T-helper 1 cell treated with Interleukin-12 subunit alpha and Interleukin-12 subunit beta and Interleukin-4 antibody, amounts not matched to agents 30 μg/mL and 1 μg/mL, for 36 hours (primary cell): Measurements from ENCODE around the gene NUP210.

Experiments
- H3K27ac Mint-ChIP-seq: one replicate; pipeline ENCODE4 v1.8.0; 2021; ENCODE audit warnings: mild to moderate bottlenecking, mixed read lengths
- H3K27me3 Mint-ChIP-seq: one replicate; pipeline ENCODE4 v1.8.0; 2021; ENCODE audit warnings: low read depth, mixed read lengths
- H3K36me3 Mint-ChIP-seq: one replicate; pipeline ENCODE4 v1.8.0; 2021; ENCODE audit warnings: low read depth, mixed read lengths
- H3K4me1 Mint-ChIP-seq: one replicate; pipeline ENCODE4 v1.8.0; 2021; ENCODE audit warnings: low read depth, mixed read lengths
- H3K4me3 Mint-ChIP-seq: one replicate; pipeline ENCODE4 v1.8.0; 2021; ENCODE audit warnings: mild to moderate bottlenecking, moderate library complexity, mixed read lengths
- H3K9me3 Mint-ChIP-seq: one replicate; pipeline ENCODE4 v1.8.0; 2021; ENCODE audit warnings: mixed read lengths

NUP210 gene

DNA sequence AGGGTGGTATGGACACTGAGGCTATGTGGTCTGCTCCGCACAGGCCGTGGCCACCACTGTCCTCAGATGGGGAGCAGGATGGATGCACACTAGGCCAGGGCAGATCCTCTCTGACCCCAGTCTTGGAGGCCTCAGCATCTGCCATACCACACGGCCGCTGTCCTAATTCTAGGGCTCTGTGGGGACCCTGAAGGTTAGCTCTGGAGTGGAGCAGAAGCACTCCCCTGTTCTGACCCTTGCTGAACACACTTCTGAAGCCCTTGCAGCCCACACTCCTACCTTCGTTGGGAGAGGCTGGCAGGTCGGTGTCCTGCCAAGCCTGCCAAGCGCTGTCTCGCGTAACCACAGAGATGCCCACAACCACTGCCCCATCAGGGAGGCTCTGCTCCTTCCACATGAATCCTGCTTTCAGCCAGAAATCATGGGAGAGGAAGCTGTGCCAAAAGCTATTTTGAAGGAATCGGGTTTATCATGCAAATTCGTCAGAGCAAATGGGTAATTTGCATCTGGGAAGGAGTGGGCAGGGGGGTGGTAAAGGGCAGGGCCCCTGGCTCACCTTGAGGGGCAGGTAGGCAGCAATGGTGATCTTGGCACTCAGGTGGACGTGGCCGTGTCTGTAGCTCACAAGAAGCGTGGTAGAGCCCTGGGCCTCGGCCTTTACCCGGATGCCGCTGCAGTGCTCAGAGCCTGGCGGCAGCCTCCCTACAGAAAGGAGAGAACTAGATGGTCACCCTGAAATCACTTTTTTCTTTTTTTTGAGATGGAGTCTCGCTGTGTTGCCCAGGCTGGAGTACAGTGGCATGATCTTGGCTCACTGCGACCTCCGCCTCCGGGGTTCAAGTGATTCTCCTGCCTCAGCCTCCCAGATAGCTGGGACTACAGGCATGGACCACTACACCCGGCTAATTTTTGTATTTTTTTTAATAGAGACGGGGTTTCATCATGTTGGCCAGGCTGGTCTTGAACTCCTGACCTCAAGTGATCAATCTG is 54.4 kb downstream of the NUP210 start:
- Mint-ChIP-seq H3K9me3 (no peaks in the 10 kb centered on the region), H3K36me3 (peaks cover 48% of the 10 kb centered on the region), H3K27ac (no peak overlapping the region), H3K4me3 (no peak overlapping the region), H3K27me3 (no peaks in the 10 kb centered on the region), H3K4me1 (peaks cover 2% of the 10 kb centered on the region)

DNA sequence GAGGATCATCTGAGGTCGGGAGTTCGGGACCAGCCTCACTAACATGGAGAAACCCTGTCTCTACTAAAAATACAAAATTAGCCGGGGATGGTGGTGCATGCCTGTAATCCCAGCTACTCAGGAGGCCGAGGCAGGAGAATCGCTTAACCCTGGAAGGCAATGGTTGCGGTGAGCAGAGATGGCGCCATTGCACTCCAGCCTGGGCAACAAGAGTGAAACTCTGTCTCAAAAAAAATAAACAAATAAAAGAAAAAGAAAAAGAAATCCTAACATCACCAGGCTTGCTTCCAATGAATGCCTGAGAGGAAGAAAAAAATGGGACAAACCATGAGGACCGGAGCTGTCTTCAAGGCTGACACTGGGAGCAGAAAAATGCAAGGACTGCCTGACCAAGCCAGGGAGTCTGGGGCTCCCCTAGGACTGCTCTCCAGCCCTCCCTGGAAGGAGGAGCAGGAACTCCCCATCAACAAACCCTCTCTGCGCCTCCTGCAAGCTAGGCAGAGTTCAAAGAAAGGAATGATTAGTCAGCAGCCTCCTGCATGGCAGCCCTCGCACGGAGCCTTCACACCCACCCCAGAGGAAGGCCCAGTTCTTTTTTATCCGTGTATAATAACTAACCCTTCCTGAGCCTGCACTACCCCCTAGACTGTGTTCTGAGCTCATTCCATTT is 55.4 kb downstream of the NUP210 start:
- Mint-ChIP-seq H3K27me3 (no peaks in the 10 kb centered on the region), H3K36me3 (peaks cover 49% of the 10 kb centered on the region), H3K4me3 (no peak overlapping the region), H3K9me3 (no peaks in the 10 kb centered on the region), H3K27ac (no peak overlapping the region), H3K4me1 (peaks cover 2% of the 10 kb centered on the region)

DNA sequence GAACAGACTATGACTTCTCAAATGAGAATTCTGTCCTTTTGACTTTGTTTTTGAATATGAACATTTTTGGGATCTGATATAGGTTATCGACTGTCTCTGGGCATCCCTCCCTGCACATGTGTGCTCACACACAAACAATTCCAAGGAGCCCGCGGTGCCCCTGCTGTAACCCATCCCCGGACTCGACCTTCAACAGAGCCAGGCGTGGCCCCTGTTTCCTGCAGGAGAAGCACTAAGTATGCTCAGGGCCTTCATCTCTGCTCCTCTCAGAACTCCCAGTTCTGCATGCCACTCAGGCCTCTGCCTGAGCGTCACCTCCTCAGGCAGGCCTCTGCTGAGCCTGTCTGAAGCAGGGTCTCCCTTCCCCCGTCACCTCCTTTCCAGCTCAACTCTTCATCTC is 57.6 kb downstream of the NUP210 start:
- H3K36me3 Mint-ChIP-seq = peaks cover 47% of the 10 kb centered on the region
- no peaks in the 10 kb centered on the region for H3K27me3 Mint-ChIP-seq
- no peak overlapping the region for H3K27ac Mint-ChIP-seq
- no peak overlapping the region for H3K4me3 Mint-ChIP-seq
- no peaks in the 10 kb centered on the region for H3K9me3 Mint-ChIP-seq
- H3K4me1 Mint-ChIP-seq = peaks cover 2% of the 10 kb centered on the region

DNA sequence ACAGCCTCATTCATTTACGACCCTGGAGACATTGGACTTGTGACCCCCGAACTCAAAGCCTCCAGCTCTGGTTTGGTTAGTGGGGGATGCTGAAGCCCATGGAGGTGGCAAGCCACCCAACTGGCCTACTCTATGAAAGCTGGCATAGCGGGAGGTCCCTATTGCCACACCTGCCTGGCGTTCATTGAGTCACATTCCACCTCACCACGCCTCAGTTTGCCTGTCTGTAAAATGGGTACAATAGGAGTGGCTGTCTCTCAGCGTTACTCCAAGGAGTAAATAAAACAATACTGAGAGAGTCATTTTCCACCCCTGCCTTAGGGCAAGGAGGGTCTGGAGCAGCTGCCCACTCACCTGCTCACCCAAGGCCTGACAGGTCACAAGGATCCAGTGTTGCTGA is 60.2 kb downstream of the NUP210 start:
- peaks cover 47% of the 10 kb centered on the region for H3K36me3 Mint-ChIP-seq
- H3K4me1 Mint-ChIP-seq = peaks cover 4% of the 10 kb centered on the region
- H3K27ac Mint-ChIP-seq = no peak overlapping the region
- no peaks in the 10 kb centered on the region for H3K9me3 Mint-ChIP-seq
- no peak overlapping the region for H3K4me3 Mint-ChIP-seq
- no peaks in the 10 kb centered on the region for H3K27me3 Mint-ChIP-seq

DNA sequence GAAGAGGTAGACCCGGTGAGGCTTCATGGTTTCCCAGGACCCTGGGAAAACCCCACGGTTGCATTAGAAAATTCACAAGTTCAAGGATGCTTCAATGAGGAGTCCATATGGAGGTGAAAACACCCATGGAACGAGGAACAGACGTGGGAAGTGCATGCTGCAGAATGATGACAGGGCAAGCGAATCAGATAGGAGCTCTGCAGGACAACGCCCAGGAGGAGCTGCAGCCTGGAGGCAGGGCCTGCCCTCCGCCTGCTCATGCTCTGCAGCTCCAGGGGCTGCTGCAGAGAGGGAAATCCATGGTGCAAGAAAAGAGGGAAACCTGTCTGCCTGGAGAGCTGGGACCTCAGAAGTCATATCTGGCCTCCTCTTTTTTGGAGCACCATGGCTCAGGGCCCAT is 61.5 kb downstream of the NUP210 start:
- H3K9me3 Mint-ChIP-seq = no peaks in the 10 kb centered on the region
- H3K4me1 Mint-ChIP-seq = peaks cover 6% of the 10 kb centered on the region
- no peak overlapping the region for H3K27ac Mint-ChIP-seq
- H3K4me3 Mint-ChIP-seq = no peak overlapping the region
- peaks cover 50% of the 10 kb centered on the region for H3K36me3 Mint-ChIP-seq
- no peaks in the 10 kb centered on the region for H3K27me3 Mint-ChIP-seq

DNA sequence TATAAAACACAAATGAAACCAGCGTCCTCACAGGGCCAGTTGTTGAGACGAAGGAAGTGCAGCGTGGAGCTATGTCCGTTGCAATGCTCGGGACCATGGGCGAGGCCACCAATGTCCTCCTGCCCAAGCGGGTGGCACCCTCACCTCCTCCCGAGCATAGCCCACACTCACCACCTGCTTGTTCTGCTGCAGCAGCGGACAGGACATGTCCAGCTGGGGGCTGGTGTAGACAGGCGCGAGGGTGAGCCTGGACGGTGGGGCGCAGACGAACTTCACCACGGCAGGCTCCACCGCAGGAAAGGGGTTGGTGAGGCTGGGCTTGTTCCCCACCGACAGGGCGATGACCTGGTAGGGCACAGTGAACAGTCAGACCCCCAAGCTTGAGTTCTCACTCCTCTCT is 62.1 kb downstream of the NUP210 start:
- no peaks in the 10 kb centered on the region for H3K27me3 Mint-ChIP-seq
- H3K9me3 Mint-ChIP-seq = no peaks in the 10 kb centered on the region
- H3K4me1 Mint-ChIP-seq = peaks cover 4% of the 10 kb centered on the region
- peaks cover 51% of the 10 kb centered on the region for H3K36me3 Mint-ChIP-seq
- no peak overlapping the region for H3K4me3 Mint-ChIP-seq
- no peak overlapping the region for H3K27ac Mint-ChIP-seq

DNA sequence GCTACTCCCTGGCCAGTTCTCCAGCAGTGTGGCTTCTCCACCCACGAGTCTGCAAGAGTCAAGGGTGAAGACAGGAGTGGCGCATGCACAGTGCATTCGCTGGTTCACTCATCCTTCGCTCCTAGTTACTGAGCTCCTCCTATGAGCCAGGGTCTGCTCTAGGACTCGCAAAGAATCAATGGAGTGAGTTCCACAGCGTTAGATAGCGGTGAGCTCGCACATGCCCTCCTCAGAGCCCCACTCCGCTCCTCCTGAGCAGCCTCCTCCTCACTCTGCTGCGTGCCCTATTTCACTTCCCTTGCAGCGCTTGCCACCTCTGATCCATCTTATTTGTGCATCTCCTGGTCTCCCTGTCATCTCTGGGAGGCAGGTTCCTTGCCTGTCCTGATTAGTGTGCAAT is 63.0 kb downstream of the NUP210 start:
- H3K27ac Mint-ChIP-seq = no peak overlapping the region
- no peaks in the 10 kb centered on the region for H3K9me3 Mint-ChIP-seq
- no peak overlapping the region for H3K4me3 Mint-ChIP-seq
- peaks cover 8% of the 10 kb centered on the region for H3K4me1 Mint-ChIP-seq
- no peaks in the 10 kb centered on the region for H3K27me3 Mint-ChIP-seq
- peaks cover 50% of the 10 kb centered on the region for H3K36me3 Mint-ChIP-seq

DNA sequence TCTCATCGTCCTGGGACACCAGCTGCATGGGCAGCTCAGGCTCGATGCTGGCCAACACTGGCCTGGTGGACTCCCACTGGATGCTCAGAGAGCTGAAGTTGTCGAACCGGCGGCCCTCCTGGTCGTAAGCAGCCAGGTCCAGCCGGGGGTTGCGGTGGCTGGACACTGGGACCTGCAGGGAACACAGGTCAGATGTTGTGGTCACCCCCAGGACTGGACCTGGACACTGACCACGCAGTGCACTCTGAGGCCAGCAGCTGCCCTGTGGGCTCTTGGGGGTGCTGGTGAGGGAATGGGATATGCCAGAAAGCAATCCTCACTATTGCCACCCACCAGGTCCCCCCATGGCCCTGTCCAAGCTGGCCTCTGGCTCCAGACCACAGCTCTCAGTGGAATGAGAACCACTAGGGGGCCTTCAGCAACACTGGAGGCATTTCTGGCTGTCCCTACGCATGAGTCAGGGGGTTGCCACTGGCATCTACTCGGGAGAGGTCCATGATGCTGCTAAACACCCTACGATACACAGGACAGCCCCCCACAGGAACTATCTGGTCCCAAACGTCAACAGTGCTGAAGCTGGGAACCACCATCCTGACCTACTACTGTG is 66.1 kb downstream of the NUP210 start:
- H3K36me3 Mint-ChIP-seq = peaks cover 51% of the 10 kb centered on the region
- no peak overlapping the region for H3K27ac Mint-ChIP-seq
- H3K4me1 Mint-ChIP-seq = peaks cover 18% of the 10 kb centered on the region
- H3K4me3 Mint-ChIP-seq = no peak overlapping the region
- no peaks in the 10 kb centered on the region for H3K9me3 Mint-ChIP-seq
- no peaks in the 10 kb centered on the region for H3K27me3 Mint-ChIP-seq

DNA sequence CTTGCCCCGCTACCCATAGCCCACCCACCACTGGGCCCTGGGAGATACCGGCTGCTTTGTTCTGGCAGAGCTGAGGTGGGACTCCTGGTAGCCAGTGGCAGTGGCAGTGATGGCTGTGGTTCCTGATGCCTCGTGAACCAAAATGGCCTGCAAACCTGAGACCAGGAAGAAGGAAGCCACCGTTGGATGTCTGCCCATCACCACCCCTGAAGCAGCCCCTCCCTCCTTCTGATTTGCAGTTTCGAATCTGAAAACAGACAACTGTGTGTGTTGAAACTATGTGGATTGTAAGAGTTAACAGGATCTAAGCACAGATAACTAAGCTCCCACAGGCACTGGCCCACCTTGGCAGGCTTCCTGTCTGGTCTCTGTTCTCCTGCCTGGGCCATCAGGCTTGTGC is 66.6 kb downstream of the NUP210 start:
- Mint-ChIP-seq H3K4me3 (no peak overlapping the region), H3K4me1 (peaks cover 22% of the 10 kb centered on the region), H3K27ac (peak overlapping the region; percentile 26), H3K27me3 (no peaks in the 10 kb centered on the region), H3K9me3 (no peaks in the 10 kb centered on the region), H3K36me3 (peaks cover 52% of the 10 kb centered on the region)

DNA sequence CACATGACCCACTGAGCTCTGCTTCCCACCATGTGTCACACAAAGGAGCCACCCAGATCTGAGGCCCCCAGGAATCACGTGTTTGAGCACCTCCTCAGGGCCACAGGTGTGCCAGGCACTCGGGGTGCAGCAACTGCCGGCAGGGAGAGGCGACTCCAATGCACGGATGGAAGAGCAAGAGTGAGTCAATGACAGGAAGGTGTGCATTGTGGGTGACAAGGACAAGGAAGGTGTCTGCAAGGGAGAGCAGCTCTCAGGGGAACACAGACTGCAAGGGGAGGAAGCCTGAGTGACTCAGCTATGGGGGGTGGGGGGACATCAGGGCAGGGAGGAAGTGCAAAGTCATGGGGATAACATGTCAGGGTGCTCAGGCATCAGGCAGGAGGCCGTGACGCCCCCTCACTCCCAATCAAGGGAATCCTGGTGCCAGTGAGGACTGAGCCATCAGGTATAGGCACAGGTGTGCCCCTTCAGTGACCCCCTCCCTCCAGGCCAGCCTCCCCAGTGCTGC is 67.4 kb downstream of the NUP210 start:
- H3K27me3 Mint-ChIP-seq = no peaks in the 10 kb centered on the region
- H3K27ac Mint-ChIP-seq = peak overlapping the region; percentile 1
- peaks cover 54% of the 10 kb centered on the region for H3K36me3 Mint-ChIP-seq
- no peak overlapping the region for H3K4me3 Mint-ChIP-seq
- peaks cover 26% of the 10 kb centered on the region for H3K4me1 Mint-ChIP-seq
- H3K9me3 Mint-ChIP-seq = no peaks in the 10 kb centered on the region

DNA sequence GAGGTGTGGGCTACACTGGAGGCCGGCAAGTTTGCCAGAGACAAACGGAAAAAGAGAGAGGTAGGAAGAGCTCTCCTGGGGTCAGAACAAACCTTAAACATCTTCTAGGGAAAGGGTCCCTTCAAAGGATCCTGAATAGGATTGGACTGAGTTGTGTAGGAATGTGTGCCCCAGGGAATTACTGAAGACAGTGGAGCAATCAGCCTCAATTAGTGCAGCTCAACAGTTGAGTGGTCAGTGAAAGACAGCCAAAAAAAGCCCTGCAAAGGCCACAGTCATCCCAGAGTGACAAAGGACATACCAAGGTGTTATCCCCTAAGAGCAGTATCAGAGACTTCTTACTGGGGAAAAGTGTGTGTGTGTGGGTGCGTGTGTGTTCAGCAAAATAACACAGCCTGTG is 70.3 kb downstream of the NUP210 start:
- no peak overlapping the region for H3K4me3 Mint-ChIP-seq
- peak overlapping the region; percentile 78 for H3K27ac Mint-ChIP-seq
- H3K36me3 Mint-ChIP-seq = peaks cover 60% of the 10 kb centered on the region
- H3K27me3 Mint-ChIP-seq = no peaks in the 10 kb centered on the region
- peaks cover 39% of the 10 kb centered on the region for H3K4me1 Mint-ChIP-seq
- no peaks in the 10 kb centered on the region for H3K9me3 Mint-ChIP-seq

DNA sequence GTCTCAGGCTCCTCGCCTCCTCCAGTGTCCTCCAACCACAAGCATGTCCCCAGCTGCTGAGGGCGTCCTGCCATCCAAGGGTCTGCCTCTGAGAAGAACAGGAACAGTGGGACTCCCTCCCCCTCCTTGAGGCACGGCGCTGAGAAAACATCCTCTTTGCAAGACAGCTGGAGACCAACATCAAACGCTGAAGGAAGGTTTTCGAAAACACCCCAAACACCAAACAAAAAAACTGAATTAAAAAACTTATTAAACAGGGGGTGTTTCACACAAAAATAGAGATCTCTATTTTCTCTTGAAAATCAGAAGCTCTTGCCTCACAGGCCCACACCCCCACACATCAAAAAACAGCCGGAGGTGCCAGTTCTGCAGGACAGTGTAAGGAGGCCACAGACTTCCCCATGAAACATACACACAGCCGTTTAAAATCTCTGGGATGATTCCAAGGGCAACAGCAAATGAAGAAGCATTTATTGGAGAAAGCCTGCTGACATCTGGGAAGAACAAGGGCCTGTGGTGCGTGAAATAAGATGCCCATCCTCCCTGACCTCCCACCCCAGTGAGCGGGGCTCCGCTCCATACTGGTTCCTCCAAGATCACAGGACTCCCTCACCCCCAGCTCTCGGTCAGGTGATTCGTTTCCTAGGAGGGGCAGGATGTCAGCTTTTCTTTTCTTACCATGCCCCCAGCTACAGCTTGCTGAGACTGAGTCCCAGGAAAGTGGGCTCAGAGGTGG is 71.3 kb downstream of the NUP210 start:
- no peaks in the 10 kb centered on the region for H3K9me3 Mint-ChIP-seq
- H3K4me3 Mint-ChIP-seq = peak overlapping the region; percentile 44
- no peaks in the 10 kb centered on the region for H3K27me3 Mint-ChIP-seq
- H3K27ac Mint-ChIP-seq = peak overlapping the region; percentile 78
- H3K36me3 Mint-ChIP-seq = peaks cover 64% of the 10 kb centered on the region
- H3K4me1 Mint-ChIP-seq = peaks cover 43% of the 10 kb centered on the region

DNA sequence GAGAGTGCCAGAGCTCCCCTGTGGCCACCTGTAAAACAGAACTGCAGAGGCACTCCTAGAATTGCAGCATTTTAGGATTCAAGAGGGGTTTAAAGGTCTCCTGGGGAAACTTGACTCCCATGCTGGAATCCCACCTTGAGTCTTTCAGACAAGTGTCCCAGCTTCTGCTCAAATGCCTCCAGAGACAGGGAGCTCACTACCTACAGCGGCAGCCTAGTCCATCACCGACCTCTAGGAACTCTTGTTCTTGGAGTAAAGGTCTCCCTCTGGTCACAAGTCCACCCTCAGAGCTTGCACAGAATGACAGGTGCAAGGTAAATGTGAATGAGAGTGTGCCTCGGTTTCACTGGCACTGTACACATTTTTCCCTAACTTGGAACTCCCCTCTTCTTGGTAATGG is 72.0 kb downstream of the NUP210 start:
- Mint-ChIP-seq H3K9me3 (no peaks in the 10 kb centered on the region), H3K4me3 (no peak overlapping the region), H3K27ac (peak overlapping the region; percentile 78), H3K27me3 (no peaks in the 10 kb centered on the region), H3K4me1 (peaks cover 47% of the 10 kb centered on the region), H3K36me3 (peaks cover 60% of the 10 kb centered on the region)

DNA sequence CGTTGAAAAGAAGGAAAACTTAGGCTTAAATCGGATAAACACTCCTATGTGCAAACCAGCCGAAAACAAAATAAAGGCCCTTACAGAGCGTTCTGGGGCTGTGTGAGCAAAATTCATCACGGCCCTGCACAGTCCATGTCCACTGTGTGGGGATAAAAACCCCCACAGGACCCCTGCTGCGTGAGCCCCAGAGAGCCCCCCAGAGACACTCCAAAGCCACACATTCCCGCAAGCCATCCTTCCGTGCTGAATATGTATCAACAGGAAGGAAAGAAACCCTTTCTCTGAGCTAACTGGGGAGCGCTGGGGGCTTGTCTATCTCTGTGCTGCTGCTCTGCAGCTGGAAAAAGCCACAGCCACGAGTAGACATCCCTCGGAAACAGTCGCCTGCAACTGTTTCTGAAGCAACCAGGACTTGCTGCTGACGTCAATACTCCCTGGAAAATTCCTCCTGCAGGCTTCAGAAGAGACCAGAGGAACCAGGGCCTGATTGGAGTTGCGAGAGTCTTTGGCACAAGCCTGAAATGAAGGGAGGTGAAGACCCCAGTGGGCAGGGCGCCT is 72.7 kb downstream of the NUP210 start:
- Mint-ChIP-seq H3K4me1 (peaks cover 44% of the 10 kb centered on the region), H3K27me3 (no peaks in the 10 kb centered on the region), H3K27ac (peak overlapping the region; percentile 79), H3K9me3 (no peaks in the 10 kb centered on the region), H3K36me3 (peaks cover 58% of the 10 kb centered on the region), H3K4me3 (peak overlapping the region; percentile 21)
